HCT116 (cell line): ENCODE results near the gene LPCAT2.

Experiments used
- CEBPB ChIP-seq: IDR thresholded peaks from 2 replicates; pipeline ENCODE4 v1.6.1; 2012; ENCODE audit warnings: low read depth
- CTCF ChIP-seq, 3 experiments: fragments of 200-600 bp in 1 of 3; sonication (generic) in 1 of 3; IDR thresholded peaks in 2 of 3; conservative IDR thresholded peaks in 1 of 3; 2 replicates each; pipeline ENCODE4 v1.5.1; 2012 to 2017; ENCODE audit warnings: low read depth in 2 of 3, low read length in 2 of 3, antibody characterized with exemption in 1 of 3, borderline replicate concordance in 1 of 3, control low read depth in 1 of 3, mild to moderate bottlenecking in 1 of 3, mixed read lengths in 1 of 3, mixed run types in 1 of 3, moderate library complexity in 1 of 3; ENCODE audit not compliant: insufficient read depth in 1 of 3
- EGR1 ChIP-seq: IDR thresholded peaks from 2 replicates; pipeline ENCODE4 v1.6.1; 2012; ENCODE audit warnings: low read depth
- EZH2 ChIP-seq: fragments of 200-600 bp; sonication (generic); IDR thresholded peaks from 2 replicates; pipeline ENCODE4 v1.6.1; 2017; ENCODE audit warnings: antibody characterized with exemption, mixed run types
- EZH2phosphoT487 ChIP-seq: fragments of 200-600 bp; IDR thresholded peaks from 2 replicates; pipeline ENCODE4 v1.6.1; 2018; ENCODE audit warnings: antibody characterized with exemption, borderline replicate concordance
- MAX ChIP-seq: IDR thresholded peaks from 2 replicates; pipeline ENCODE4 v1.6.1; 2012
- POLR2A ChIP-seq: IDR thresholded peaks from 2 replicates; pipeline ENCODE4 v1.7.0; 2011; ENCODE audit warnings: borderline replicate concordance; ENCODE audit not compliant: insufficient read depth, insufficient read length; ENCODE audit errors: extremely low read depth
- POLR2AphosphoS5 ChIP-seq: IDR thresholded peaks from 2 replicates; pipeline ENCODE4 v1.6.1; 2011; ENCODE audit warnings: mild to moderate bottlenecking, low read depth, low read length, moderate library complexity
- RAD21 ChIP-seq: IDR thresholded peaks from 2 replicates; pipeline ENCODE4 v1.6.1; 2012; ENCODE audit warnings: low read depth, mild to moderate bottlenecking
- SIN3A ChIP-seq: IDR thresholded peaks from 2 replicates; pipeline ENCODE4 v1.6.1; 2012; ENCODE audit warnings: low read depth
- YY1 ChIP-seq: IDR thresholded peaks from 2 replicates; pipeline ENCODE4 v1.6.1; 2011; ENCODE audit warnings: low read length, low read depth, moderate library complexity, mild to moderate bottlenecking; ENCODE audit not compliant: insufficient replicate concordance; ENCODE audit errors: extremely low read depth
- ZFX ChIP-seq: fragments of 450-650 bp; IDR thresholded peaks from 2 replicates; pipeline ENCODE4 v1.6.1; 2017
- ZNF274 ChIP-seq: fragments of 200-500 bp; sonication (Bioruptor generic); IDR thresholded peaks from 2 replicates; pipeline ENCODE4 v1.6.1; 2014; ENCODE audit warnings: mild to moderate bottlenecking, low read depth, low read length, inconsistent platforms
- TF ChIP-seq, protein P1 (sequence below): IDR thresholded peaks from 2 replicates; pipeline ENCODE4 v1.6.1; 2012; ENCODE audit warnings: low read depth

GRCh38 chr16:55568207-55568606 lies 59.3 kb downstream of the LPCAT2 start:
- TF ChIP-seq POLR2A (no peak), ZNF274 (no peak), EZH2 (no peak), EGR1 (no peak), RAD21 (no peak), EZH2phosphoT487 (no peak), ZFX (no peak), YY1 (no peak), SIN3A (no peak), CTCF (IDR thresholded peaks at IDR 0.05 in 2 of 3, conservative IDR thresholded peaks at IDR 0.05 in 1 of 3; ENCODE audit: borderline replicate concordance in 1 of 3, insufficient read depth in 1 of 3, low read depth in 2 of 3, low read length in 2 of 3) (no peak), MAX (no peak), POLR2AphosphoS5 (no peak), CEBPB (no peak)
- TF ChIP-seq, protein P1, sequence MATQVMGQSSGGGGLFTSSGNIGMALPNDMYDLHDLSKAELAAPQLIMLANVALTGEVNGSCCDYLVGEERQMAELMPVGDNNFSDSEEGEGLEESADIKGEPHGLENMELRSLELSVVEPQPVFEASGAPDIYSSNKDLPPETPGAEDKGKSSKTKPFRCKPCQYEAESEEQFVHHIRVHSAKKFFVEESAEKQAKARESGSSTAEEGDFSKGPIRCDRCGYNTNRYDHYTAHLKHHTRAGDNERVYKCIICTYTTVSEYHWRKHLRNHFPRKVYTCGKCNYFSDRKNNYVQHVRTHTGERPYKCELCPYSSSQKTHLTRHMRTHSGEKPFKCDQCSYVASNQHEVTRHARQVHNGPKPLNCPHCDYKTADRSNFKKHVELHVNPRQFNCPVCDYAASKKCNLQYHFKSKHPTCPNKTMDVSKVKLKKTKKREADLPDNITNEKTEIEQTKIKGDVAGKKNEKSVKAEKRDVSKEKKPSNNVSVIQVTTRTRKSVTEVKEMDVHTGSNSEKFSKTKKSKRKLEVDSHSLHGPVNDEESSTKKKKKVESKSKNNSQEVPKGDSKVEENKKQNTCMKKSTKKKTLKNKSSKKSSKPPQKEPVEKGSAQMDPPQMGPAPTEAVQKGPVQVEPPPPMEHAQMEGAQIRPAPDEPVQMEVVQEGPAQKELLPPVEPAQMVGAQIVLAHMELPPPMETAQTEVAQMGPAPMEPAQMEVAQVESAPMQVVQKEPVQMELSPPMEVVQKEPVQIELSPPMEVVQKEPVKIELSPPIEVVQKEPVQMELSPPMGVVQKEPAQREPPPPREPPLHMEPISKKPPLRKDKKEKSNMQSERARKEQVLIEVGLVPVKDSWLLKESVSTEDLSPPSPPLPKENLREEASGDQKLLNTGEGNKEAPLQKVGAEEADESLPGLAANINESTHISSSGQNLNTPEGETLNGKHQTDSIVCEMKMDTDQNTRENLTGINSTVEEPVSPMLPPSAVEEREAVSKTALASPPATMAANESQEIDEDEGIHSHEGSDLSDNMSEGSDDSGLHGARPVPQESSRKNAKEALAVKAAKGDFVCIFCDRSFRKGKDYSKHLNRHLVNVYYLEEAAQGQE = no peak
